Midbrain (tissue), 1 donor: ENCODE measurements around the gene BOC.
A peak's percentile ranks its signal among the peaks of the same experiment; 100 is the strongest.

Experiments
- DNase-seq: peaks from one replicate; lab custom pipeline; 2025; lab: John Stamatoyannopoulos, UW

Gene BOC

GRCh38 chr3:113247675-113248458, 36.5 kb downstream of the BOC start:
- DNase-seq, result no peak

DNA sequence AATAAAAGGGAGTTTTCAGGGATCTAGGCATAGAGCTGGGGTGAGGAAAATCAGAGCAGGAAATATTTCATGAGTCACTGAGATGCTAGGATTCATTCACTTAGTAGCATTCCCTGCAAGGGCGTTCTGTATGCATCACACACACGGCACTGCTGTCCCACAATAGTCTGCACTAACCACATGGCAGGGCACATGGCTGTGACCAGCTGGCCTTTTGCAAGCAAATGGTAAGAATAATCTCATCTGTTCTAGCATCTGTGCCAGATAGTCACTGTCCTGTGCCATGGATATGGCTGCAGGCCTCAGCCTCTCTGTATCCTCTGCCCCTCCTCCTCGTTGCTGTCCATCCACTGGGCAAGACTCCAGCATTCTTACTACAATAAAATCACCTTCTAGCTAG, 37.8 kb downstream of the BOC start:
- no peak for DNase-seq

GRCh38 chr3:113249601-113250000, 38.2 kb downstream of the BOC start:
- no peak for DNase-seq

DNA sequence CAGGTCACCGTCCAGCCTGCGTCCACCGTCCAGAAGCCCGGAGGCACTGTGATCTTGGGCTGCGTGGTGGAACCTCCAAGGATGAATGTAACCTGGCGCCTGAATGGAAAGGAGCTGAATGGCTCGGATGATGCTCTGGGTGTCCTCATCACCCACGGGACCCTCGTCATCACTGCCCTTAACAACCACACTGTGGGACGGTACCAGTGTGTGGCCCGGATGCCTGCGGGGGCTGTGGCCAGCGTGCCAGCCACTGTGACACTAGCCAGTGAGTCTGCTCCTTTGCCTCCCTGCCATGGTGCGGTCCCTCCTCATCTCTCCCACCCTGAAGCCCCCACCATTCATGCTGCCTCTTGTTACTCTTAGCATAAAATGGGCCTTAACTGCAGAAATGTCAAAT, 39.2 kb downstream of the BOC start:
- DNase-seq, result no peak

DNA sequence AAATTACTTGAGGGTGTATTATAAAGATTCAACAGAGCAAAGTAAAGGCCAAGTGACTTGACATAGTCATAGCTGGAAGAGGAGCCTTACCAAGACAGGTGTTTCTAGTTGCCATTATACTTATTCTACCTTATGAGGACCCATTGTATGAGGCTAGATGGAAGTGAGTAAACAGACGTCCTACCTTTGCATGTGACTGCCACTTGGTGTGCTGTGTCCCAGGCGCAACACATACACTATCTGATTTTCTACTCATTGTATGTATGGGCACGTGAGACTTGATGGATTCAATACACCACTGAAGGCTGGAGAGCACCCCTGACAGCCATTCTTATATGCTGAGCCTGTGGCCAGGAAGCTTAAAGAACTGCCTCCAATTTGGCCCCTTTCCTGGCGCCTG, 40.5 kb downstream of the BOC start:
- DNase-seq, result no peak

DNA sequence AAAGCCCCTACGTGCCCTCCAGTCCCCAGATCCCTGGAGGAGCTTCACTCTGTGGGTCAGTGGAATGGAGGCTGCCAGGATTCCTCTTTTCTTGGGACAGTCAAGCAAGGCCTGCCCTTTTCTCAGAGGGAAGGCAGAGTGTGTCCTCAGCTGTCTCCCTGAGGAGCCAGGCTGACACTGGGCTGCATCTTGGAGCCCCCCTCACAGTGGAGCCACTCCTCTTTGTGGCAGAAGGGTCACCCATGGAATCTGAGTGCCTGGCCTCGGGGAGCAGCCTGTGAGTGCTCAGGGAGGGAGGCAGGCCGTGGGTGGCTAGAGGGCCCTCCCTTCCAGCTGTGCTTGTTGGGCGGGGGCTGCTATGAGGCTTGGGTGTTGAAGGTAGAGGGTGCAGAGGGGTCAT, 41.2 kb downstream of the BOC start:
- no peak for DNase-seq

DNA sequence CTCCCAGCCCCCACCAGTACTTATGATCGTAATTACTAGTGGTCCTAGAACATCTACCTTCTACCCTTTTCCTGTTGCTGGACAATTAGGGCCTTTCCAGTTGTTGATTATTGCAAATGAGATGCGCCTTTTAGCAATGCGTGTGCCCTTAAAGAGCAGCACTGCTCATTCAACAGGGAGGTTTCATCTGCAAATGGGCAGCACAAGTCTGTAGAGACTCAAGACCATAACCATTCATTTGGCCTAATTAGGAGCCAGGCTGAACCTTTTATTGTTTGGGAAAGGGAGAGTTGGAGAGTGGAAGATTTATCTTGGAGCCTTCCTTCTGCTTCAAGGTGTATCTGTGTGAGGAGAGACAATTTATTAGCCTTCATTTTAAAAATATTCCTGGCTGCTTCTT, 42.3 kb downstream of the BOC start:
- DNase-seq, result no peak

GRCh38 chr3:113254171-113254947, 43.0 kb downstream of the BOC start:
- DNase-seq, result peak; percentile 16

DNA sequence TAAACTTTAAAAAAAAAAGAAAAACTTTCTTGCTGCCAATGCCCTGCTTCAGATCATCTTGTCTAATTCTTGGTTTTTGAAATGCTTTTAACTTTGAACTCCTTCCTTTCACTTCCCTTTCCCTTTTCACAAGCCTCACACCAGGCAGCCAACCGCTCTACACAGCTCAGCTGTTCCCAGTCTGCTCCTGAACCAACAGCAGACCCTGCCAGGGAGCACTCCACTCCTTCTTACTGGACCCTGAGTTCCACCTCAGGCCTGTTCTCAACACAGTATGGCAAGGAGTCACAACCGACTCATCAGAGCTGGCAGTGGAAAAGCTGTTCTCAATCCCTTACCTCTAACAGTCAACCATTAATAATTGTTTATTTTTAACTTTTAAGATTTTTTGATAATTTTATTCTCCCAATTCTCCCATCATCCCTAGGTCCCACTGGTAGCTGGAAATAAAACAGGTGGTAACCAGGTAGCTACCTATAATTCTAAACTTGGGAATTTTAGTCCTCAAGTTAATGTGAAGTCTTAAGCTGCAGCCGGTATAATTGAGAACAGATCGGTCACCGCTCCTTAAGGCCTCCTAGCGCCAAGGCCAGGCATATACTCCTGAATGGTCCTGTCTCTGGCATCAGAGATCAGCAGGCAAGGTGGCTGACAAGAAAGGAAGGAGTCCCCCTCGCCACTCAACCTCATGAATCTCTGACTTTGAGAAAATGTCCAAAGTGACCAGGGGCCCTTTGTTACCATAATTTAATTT, 43.9 kb downstream of the BOC start:
- no peak for DNase-seq

DNA sequence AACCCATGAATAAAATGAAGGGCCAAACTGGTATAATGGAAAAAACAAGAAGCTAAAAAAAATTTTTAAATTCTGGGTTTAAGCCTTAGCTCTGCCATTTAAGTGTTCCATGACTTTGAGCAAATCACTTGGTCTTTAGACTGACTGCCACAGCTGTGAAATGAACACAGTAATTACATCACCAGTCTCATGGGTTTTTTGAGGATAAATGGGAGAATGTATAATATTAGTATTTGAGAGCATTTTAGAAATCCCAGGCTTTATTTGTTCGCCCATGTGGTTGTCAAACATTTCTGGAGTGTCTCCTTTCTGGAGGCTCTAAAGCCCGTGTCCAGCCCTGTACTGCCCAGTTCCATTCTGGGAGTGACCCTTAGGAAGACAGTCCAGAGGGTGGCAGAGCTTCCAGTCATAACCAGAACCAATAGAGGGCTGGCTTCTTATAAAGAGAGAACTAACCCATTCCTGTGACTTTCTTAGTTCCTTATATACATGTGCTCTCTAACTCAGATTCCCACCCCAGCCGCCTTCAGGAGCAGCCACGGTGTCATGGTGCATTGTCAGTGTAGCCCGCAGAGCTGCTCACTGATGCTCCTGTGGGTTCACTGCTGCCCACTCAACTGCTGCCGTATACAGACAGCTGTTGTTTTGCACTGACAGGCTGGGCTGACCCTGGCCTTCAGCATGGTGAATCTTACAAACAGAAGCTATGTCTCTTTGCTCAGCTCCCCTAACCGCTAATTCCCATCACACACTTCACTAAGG, 44.7 kb downstream of the BOC start:
- no peak for DNase-seq

DNA sequence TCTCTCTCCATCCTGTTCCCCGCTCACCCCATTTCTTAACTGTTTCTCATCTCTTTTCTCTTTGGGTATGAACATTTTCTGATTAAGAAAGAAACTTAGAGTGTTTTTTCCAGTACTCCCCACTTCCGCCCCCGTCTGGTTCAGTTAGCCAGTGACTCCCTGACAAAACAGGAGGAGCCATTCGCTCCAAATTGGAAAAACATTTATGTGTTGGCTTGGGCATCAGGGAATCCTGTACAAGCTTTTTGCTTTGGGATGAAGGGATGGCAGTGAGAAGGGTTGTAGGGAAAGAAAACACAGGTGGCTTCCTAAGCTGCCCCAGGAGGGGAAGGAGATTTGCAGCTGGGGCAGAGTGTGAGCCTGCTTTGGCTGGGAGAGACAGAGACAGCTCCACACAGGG, 47.0 kb downstream of the BOC start:
- DNase-seq, result no peak

DNA sequence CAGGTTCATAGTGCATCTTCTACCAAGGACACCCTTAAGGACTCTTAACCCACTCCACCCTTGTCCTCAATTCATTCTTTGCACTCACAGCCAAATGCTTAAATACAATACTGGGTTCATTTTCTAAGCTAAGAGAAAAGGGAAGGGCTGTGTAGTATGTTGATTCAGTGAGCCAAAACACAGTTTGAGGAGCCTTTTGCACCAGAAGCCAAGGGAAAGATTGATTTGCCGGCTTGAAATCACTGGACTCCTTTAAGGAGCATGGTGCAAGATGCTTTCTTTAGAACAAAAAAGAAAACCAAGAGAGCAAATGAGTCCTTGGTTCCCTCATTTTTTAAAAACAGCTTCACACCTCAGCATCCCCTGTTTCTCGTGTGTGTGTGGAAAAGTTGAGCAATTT, 47.8 kb downstream of the BOC start:
- no peak for DNase-seq

DNA sequence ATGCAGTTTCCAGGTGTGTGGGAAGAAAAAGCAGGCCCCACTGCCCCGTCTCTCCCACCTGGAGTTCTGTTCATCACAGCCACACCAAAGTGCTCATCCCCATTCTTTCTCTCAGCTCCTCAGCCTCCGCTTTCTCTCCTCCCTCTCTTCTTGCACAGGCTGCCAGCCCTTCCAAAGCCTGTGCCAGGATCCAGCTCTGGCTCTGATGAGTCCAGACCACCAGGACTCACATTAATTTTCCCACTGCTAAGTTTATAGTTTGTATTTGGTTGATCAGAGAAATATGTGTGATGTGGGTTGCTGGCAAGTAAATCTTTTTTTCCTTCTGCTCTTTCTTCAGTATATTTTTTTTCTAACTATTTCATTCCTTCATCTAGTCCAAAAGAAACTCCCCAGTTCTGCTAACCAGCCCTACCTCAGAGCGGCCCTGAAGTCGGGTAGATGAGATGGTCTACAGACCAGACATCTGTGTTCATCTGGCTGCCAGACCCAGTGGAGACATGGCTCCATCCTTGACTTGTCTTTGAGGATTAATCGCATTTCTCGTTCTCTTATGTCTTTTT, 49.8 kb downstream of the BOC start:
- no peak for DNase-seq

- no peak for DNase-seq
Observed at GRCh38 chr3:113261626-113262303, 50.4 kb downstream of the BOC start.

DNA sequence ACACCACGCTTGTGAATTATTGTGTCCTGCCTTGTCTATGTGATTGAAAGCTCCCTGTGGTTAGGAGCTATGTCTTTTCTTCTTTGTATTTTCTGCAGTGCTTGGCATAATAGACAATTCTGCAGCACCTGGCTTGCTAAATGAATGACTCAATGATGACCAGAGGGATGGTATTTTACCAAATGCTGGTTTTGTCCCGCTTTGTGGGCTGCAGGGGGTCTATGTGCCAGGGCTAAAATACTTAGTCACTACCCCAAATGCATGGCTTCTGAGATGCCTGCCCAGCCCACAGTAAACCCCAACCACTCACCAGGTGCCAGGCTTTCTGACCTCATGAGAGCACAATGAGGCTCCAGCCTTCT, 50.9 kb downstream of the BOC start:
- DNase-seq, result no peak

GRCh38 chr3:113263020-113263419, 51.7 kb downstream of the BOC start:
- DNase-seq, result no peak

GRCh38 chr3:113263778-113264177, 52.4 kb downstream of the BOC start:
- DNase-seq, result no peak

DNA sequence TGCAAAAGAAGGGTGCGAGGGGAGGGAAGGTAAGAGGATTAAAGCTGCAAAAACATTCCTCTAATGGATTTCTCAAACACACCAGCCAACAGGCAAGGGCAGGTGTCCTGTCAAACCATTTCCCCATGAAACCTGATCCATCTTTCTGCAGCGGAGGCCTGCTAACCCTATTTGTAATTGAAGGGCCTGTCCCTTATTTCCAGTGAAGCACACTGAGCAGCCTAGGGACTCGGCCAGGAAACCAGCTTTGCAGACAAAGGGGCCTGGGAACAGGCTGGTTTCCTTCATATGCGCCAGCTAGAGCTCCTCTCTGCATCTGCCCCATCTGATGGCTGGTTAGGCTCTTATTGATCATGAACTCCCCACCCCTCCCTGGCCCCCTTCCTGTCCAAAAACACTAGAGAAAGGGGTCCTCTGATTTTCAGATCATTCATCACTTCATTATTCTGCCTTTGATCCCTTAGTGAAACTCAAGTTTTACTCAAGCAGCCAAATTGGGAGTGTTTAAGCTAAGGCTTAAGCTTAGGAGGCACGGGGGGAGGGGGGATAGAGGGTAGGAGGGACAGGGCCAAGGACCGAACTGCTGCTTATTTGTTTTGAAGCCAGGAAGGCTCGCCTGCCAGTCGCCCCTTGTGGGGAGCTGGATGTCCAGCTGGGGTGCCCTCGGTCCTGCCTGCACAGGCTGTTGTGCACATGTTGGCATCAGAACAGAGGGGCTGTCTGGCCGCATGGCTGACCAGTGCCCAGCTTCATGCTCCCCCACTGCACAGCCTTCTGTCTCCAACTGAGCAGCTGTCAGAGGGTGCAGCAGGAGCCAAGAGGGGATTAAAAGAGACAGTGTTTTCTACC, 53.1 kb downstream of the BOC start:
- DNase-seq, result peak; percentile 47

DNA sequence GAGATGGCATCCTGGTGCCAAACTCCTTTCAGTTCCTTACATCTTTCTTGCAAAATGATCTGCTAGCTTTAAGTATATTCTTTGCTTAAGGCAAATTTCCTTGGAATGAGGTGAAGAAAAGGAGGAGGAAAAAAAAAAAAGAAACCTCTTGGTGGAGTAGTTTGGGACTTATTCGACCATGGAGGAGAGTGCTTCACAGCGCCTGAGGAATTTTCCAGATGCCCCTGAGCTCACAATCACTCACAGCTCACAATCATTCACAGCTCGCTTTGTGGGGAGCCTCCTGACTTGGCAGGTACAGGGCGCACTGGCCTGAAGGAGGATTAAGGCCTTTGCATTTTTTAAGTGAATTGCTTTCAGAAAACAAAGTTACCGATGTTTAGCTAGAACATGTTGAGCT, 53.9 kb downstream of the BOC start:
- peak; percentile 29 for DNase-seq

GRCh38 chr3:113266738-113267137, 55.4 kb downstream of the BOC start:
- no peak for DNase-seq
